HG03432 (cell line): ENCODE data around the gene FBXO8.
"Not testable (repeated sequence)": the region's sequence is repeated elsewhere in the genome, so short reads cannot be mapped to it uniquely, and the experiment has no call there.

ENCODE experiments used
- ATAC-seq: cut with Tn5 transposase; IDR thresholded peaks from one replicate; pipeline ENCODE4 v1.9.1; 2021; ENCODE audit warnings: mild to moderate bottlenecking, moderate library complexity; ENCODE audit not compliant: unreplicated experiment

Gene FBXO8, protein sequence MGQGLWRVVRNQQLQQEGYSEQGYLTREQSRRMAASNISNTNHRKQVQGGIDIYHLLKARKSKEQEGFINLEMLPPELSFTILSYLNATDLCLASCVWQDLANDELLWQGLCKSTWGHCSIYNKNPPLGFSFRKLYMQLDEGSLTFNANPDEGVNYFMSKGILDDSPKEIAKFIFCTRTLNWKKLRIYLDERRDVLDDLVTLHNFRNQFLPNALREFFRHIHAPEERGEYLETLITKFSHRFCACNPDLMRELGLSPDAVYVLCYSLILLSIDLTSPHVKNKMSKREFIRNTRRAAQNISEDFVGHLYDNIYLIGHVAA

GRCh38 chr4:174283507-174284471 is at the start of gene FBXO8, which contains the start of gene CEP44:
TSS of gene FBXO8 (minus strand) at chr4:174283667. CDS start at chr4:174263092, 20,575 bp downstream.
TSS of gene CEP44 (plus strand) at chr4:174283911. CDS start at chr4:174299122, 15,211 bp downstream.
- ATAC-seq: peak; percentile 74

GRCh38 chr4:174332741-174333493 is 49.5 kb upstream of the FBXO8 start:
- ATAC-seq: no peak

DNA sequence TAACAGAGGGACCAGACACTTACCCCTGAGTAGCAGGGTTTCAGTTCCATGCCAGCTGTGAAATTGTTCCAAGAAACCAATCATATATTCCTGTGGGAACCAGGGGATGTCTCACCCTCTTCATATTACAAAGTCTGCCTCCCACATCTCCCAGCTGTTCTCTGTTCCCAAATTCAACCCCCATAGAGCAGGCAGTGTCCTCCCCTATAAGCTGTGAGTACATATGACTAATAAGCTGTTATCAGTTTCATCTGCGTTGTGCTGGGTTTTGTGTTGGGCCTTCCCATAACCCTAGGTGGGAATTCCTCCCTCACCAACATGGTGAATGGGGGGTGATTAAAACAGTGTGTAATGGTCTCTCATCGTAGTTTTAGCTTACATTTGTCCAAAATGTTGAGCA is 41.3 kb upstream of the FBXO8 start:
- ATAC-seq: no peak

GRCh38 chr4:174324236-174324635 is 40.8 kb upstream of the FBXO8 start:
- ATAC-seq: no peak

- no peak for ATAC-seq
Observed at GRCh38 chr4:174320494-174321199, 37.2 kb upstream of the FBXO8 start.

DNA sequence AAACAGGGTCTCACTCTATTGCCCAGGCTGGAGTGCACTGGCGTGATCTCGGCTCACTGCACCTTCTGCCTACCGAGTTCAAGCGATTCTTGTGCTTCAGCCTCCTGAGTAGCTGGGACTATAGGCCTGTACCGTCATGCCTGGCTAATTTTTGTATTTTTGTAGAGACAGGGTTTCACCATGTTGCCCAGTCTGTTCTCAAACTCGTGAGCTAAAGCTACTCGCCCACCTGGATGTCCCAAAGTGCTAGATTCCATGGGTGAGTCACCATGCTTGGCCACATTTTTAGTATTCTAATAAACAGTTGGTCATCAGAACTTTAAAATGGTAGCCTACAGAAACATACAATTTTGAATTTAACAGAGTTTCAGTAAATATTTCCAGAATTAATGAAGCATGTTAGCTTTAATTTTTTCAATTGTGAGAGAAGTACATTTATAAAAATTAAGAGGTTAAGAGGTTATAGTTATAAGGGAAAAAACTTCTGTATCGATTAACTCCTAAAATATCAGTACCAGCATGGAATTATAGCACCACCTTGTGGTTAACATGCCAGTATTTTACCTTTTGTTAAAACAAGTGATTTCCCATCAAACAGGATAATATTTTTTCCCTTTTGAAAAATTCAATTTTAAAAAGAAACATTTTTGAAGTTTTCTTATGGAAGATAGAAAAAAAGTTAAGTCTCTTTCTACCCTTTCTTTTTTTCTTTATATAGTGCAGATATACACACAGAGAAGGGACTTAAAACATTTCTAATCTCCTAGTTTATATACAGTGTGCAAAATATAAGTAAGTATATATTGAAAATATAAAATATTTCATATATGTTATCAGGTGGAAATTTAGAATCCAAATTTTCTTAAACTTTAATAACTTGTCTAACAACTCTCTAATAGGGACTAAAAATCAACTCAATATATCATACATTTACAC is 35.6 kb upstream of the FBXO8 start:
- ATAC-seq: peak; percentile 65

GRCh38 chr4:174317531-174317930 is 34.1 kb upstream of the FBXO8 start:
- ATAC-seq: no peak

DNA sequence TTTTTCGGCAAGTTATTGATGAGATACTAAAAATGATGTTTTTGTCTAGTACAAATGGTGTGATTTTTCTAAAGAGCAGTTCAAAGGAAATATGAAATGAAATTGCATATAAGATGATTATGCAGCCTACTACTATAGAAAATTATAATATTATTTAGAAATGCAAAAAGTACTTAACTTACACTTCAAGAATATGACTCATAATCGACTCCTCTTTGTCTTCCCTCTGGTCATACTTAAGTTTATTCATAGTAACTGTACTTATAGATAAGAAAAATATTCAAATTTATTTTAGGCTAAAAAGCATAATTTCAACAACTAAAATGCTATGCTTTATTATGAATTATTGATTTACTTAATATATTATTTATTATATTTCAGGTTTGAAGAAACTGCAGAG is 33.5 kb upstream of the FBXO8 start:
- no peak for ATAC-seq

- ATAC-seq: no peak
Observed at GRCh38 chr4:174316546-174316945, 33.1 kb upstream of the FBXO8 start.

- ATAC-seq: peak; percentile 33
Observed at GRCh38 chr4:174314770-174315169, 31.3 kb upstream of the FBXO8 start.

- no peak for ATAC-seq
Observed at GRCh38 chr4:174314274-174314673, 30.8 kb upstream of the FBXO8 start.

DNA sequence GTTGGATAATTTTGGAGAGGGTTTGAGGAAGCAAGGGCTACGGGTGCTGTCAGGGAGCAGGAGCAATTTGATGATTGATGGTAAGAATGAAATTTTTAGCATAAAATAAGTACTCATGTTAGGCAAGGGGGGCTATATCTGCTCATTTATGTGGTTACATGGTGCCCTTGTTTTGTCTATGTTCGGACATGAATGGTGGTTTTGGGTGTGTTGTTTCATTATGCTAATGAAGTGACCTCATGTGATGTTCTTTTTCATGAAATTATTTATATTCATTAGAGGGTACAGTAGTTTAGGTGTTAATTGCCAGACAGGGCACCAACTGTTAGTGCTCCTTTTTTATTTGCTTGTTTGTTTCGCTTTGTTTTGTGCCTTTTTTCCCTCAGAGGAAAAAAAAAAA is 29.5 kb upstream of the FBXO8 start:
- ATAC-seq: no peak

DNA sequence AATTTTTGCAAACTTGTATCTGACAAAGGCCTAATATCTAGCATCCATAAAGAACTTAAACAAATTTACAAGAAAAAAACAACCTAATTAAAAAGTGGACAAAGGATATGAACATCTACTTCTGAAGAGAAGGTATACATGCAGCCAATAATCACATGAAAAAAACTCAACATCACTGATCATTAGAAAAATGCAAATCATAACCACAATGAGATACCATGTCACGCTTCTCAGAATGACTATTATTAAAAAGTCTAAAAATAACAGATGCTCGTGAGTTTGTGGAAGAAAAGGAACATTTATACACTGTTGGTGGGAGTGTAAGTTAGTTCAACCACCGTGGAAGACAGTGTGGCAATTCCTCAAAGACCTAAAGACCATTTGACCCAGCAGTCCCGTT is 24.2 kb upstream of the FBXO8 start:
- peak; percentile 51 for ATAC-seq

GRCh38 chr4:174305961-174306360 is 22.5 kb upstream of the FBXO8 start:
- ATAC-seq: no peak

- no peak for ATAC-seq
Observed at GRCh38 chr4:174304664-174305063, 21.2 kb upstream of the FBXO8 start.

DNA sequence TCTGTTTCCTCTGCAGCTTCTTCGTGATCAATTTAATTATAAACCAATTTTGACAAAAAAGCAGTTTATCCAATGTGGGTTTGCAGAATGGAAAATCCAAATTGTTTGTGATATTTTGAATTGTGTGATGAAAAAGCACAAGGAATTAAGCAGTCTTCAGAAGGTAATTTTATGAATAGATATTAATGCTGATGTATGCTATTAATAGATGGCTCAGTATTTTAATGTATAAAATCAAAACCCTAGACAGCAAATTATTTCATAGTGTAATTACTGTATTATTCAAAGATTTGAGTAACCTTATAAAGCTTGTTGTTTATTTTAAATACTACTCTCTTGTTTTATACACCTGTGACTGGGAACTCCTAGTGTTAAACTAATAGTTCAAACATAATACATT is 20.2 kb upstream of the FBXO8 start:
- ATAC-seq: no peak

DNA sequence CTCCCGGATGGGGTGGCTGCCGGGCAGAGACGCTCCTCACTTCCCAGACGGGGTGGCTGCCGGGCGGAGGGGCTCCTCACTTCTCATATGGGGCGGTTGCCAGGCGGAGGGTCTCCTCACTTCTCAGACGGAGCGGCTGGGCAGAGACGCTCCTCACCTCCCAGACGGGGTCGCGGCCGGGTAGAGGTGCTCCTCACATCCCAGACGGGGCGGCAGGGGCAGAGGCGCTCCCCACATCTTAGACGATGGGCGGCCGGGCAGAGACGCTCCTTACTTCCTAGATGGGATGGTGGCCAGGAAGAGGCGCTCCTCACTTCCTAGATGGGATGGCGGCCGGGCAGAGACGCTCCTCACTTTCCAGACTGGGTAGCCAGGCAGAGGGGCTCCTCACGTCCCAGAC is 11.7 kb upstream of the FBXO8 start:
- not testable (repeated sequence) for ATAC-seq

- not testable (repeated sequence) for ATAC-seq
Observed at GRCh38 chr4:174294641-174295040, 11.2 kb upstream of the FBXO8 start.

- ATAC-seq: no peak
Observed at GRCh38 chr4:174292473-174292872, 9.0 kb upstream of the FBXO8 start.
